Lung (tissue), 12 donors: Measurements from ENCODE around the gene GLIS1. TPM values are rescaled to one million over a fixed set of nuclear protein-coding genes. Genes with fewer than 3 reads are reported as not detected.

Experiments
- ATAC-seq: fragments of 200-7000 bp; cut with Tn5 transposase; one replicate; pipeline ENCODE4 v1.9.1; 2020; ENCODE audit warnings: moderate number of reproducible peaks; ENCODE audit not compliant: insufficient read depth, low FRiP score
- DNase-seq, 3 donors: peaks; one replicate each; pipeline ENCODE4 v3.0.0-alpha.2; 2013 to 2017
- H3K27ac ChIP-seq, 2 donors: one replicate each; pipeline ENCODE4 v1.5.1; 2013; ENCODE audit warnings: mild to moderate bottlenecking in 2 of 2, moderate library complexity in 2 of 2, control low read depth in 1 of 2, inconsistent platforms in 1 of 2, low read depth in 1 of 2, low read length in 1 of 2
- H3K27me3 ChIP-seq, 3 donors: one replicate each; pipeline ENCODE4 v1.5.1; 2013; ENCODE audit warnings: low read length in 2 of 3; ENCODE audit not compliant: control insufficient read depth in 3 of 3, insufficient read depth in 3 of 3
- H3K36me3 ChIP-seq, 4 donors: one replicate each; pipeline ENCODE4 v1.5.1; 2013; ENCODE audit warnings: low read length in 4 of 4, mild to moderate bottlenecking in 1 of 4, moderate library complexity in 1 of 4; ENCODE audit not compliant: control insufficient read depth in 4 of 4, insufficient read depth in 4 of 4
- H3K4me1 ChIP-seq, 5 donors: one replicate each; pipeline ENCODE4 v1.5.1; 2013; ENCODE audit warnings: low read length in 5 of 5, mild to moderate bottlenecking in 2 of 5, moderate library complexity in 1 of 5; ENCODE audit not compliant: control insufficient read depth in 5 of 5, insufficient read depth in 5 of 5
- H3K4me3 ChIP-seq: one replicate; pipeline ENCODE4 v1.5.1; 2013; ENCODE audit warnings: mild to moderate bottlenecking, control low read depth, moderate library complexity
- H3K9ac ChIP-seq, 2 donors: one replicate each; pipeline ENCODE4 v1.5.1; 2013; ENCODE audit warnings: low read length in 2 of 2, control low read depth in 1 of 2; ENCODE audit not compliant: insufficient read depth in 1 of 2
- H3K9me3 ChIP-seq, 4 donors: one replicate each; pipeline ENCODE4 v1.5.1; 2013; ENCODE audit warnings: low read length in 3 of 4, mild to moderate bottlenecking in 1 of 4, moderate library complexity in 1 of 4; ENCODE audit not compliant: control insufficient read depth in 4 of 4, insufficient read depth in 3 of 4
- CTCF ChIP-seq: IDR thresholded peaks from 2 replicates; pipeline ENCODE4 v1.5.1; 2012; ENCODE audit warnings: mild to moderate bottlenecking; ENCODE audit errors: control extremely low read depth, extremely low read depth
- WGBS, 2 donors: extraction: QIAGEN DNeasy Blood & Tissue Kit; methylation state at CpG; one replicate each; pipeline ENCODE4 v1.1.7; 2013; 5-methylcytosine and 5-hydroxymethylcytosine counted together
- polyA plus RNA-seq, 2 donors: library from polyadenylated mRNA; stranded (reverse); fragments of 200-250 nt; gene quantifications; one replicate each; pipeline ENCODE4 v1.2.1, GENCODE V29; 2013
- total RNA-seq, 2 donors: library from RNA; depleted of rRNA in 1 of 2; stranded (reverse); fragments of >200 nt in 1 of 2; gene quantifications; one replicate each; pipeline ENCODE4 v1.2.1, GENCODE V29; 2014 to 2021
- donor health status: control.
- donor health status: control.
- donor health status: Bipolar disorder and iron deficiency.
- donor health status: healthy.
- donor health status: DM: yes; HTN: yes; CAD: no.

Gene GLIS1
- total and polyA plus RNA-seq, 4 donors = 0.05 to 0.18 (median 0.17) TPM; not detected in 1

- H3K36me3 ChIP-seq = no peaks in the 10 kb centered on the region
- no peak for ATAC-seq
Observed at GRCh38 chr1:53625049-53625448, 113.9 kb downstream of the GLIS1 start.

GRCh38 chr1:53622531-53622930, 116.4 kb downstream of the GLIS1 start:
- peaks cover 0 to 3% (median 0%) of the 10 kb centered on the region in 4 donors for H3K9me3 ChIP-seq
- no peak for ATAC-seq
- H3K36me3 ChIP-seq = no peaks in the 10 kb centered on the region
- H3K27me3 ChIP-seq = no peaks in the 10 kb centered on the region
- no peak overlapping the region for H3K4me3 ChIP-seq
- H3K9ac ChIP-seq = no peak overlapping the region
- no peak for TF ChIP-seq CTCF
- no peak overlapping the region for H3K27ac ChIP-seq
- no peak for DNase-seq
- peaks cover 0 to 14% (median 0%) of the 10 kb centered on the region in 5 donors for H3K4me1 ChIP-seq
- 84 to 90% methylated on average over 5 of the region's 5 CpGs for WGBS, 2 donors

More at GRCh38 chr1:53625049-53625448, 113.9 kb downstream of the GLIS1 start:
- Histone ChIP-seq H3K4me3 (no peak overlapping the region), H3K27ac (no peak overlapping the region), H3K27me3 (no peaks in the 10 kb centered on the region), H3K4me1 (peaks cover 0 to 14% (median 0%) of the 10 kb centered on the region in 5 donors), H3K9ac (no peak overlapping the region), H3K9me3 (peaks cover 0 to 7% (median 0%) of the 10 kb centered on the region in 4 donors)
- no peak for TF ChIP-seq CTCF
- peak in 1 of 3 donors; percentile 13 for DNase-seq
- WGBS, 2 donors = 91 to 93% methylated on average over 2 of the region's 2 CpGs

- Histone ChIP-seq H3K36me3 (no peaks in the 10 kb centered on the region), H3K27me3 (no peaks in the 10 kb centered on the region), H3K27ac (no peak overlapping the region), H3K4me1 (peaks cover 0 to 14% (median 0%) of the 10 kb centered on the region in 5 donors), H3K4me3 (no peak overlapping the region), H3K9ac (no peak overlapping the region), H3K9me3 (peaks cover 0 to 3% (median 0%) of the 10 kb centered on the region in 4 donors)
- no peak for TF ChIP-seq CTCF
- DNase-seq = peak in 2 of 3 donors; percentile 39 to 65
- no peak for ATAC-seq
- WGBS, 2 donors = 80 to 86% methylated on average over 4 of the region's 4 CpGs
Observed at GRCh38 chr1:53621144-53621543, 117.8 kb downstream of the GLIS1 start.
